GM18868 (cell line): Measurements from ENCODE around the gene ZNF329.

Source experiments
- ATAC-seq: cut with Tn5 transposase; IDR thresholded peaks from one replicate; pipeline ENCODE4 v1.9.1; 2021; ENCODE audit warnings: mild to moderate bottlenecking, moderate library complexity; ENCODE audit not compliant: unreplicated experiment

Gene ZNF329

DNA sequence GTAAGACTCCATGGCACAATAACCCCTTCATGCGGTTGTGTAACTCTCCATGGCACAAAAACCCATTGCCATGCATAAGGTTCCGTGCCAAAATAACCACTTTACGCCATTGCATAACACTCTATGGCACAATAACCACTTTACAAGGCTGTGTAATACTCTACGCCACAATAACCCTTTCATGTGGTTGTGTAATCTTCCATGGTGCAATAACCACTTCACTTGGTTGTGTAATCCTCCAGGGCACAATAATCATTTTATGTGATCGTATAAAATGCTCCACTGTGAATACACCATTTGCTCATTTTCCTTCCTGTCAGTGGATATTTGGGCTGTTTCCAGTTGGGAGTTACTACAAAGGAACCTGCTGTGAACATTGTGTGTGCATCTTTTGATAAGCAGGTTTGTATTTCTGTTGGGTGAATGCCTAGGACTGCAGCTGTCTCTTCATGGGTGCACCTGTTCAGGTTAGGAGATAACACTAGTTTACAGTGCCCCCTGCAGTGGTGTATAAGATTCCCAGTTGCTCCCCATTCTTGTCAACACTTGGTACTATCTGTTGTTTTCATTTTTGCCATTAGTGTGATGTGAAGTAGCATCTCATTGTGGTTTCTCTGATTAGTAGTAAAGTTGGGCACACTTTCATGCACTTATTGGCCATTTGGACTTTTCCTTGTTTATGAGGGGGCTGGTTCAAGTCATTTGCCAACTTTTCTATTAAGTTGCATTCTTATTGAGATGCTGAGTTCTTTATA lies 31.4 kb downstream of the ZNF329 start:
- no peak for ATAC-seq

DNA sequence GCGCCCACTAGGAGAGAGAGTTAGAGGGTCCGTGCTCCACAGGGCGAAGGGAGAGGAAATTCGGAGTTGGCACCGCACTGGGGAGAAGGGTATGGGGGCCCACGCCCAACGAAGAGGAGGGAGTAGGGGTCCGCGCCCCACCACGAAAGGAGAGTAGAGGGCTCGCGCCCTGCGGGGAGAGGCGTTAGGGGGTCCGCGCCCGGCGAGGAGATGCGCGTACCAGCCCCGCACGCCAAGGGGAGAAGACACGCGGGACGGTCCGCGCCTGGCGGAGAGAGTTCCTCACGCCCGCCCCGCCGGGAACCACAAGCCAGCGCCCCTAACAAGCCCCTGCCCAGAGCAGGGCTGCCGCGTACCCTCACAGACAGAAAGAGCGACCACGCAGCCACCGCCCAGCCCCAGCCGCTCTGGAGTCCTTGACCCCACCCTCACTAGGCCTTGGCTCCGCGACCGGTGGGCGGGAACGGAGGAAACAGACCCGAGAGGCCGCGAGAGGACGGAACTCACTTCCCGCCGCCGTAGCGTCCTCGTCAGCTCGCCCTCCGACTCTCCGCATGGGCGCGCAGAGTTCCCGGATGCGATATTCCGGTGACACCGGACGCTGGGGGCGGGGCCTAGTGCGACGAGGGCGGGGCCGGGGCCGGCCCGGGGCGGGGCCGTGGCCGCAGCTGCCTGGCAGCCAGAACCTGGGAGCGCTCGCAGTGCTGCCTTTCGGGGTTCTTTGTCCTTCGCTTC lies 32.6 kb downstream of the ZNF329 start:
- no peak for ATAC-seq

DNA sequence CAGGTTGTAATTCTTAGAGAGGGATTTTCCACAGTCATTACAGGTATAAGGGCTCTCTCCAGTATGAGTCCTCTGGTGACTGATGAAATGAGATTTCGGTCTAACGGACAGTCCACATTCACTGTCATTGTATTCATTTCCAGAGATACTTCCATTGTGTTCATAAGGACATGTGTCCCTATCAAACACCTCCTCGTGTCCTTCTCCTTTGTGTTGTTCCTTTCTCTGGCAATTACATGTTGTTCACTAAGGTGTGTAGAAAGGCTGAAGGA lies 42.1 kb downstream of the ZNF329 start:
- ATAC-seq, result no peak

DNA sequence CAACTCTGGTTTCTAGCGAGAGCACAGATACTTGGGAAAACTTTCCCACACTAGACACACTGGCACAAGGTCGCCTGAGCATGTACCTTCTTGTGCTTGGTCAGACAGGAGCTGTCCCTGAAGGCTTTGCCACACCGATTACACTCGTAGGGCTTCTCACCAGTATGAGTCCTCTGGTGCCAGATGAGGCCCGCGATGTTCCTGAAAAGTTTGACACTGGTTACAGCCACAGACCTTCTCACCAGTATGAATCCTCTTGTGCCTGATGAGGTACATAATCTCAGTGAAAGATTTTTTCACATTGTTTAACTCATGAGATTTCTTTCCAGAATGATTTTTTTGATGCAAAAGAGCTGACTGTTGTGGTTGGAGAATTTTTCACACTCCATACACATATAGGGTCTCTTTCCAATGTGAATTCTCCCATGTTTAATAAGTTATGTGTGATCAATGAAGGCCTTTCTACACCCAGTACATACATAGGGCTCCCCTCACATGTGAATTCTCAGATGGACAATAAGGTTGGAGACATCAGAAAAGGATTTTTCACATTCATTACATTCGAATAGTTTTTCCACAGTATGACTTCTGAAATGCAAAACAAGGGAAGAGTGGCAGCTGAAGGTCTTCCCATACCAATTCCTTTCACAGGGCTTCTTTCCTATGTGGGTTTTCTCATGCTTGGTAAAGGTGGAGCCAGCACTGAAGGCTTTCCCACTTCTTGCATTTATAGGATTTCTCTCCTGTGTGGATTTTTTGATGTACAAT lies 42.6 kb downstream of the ZNF329 start:
- ATAC-seq, result no peak

DNA sequence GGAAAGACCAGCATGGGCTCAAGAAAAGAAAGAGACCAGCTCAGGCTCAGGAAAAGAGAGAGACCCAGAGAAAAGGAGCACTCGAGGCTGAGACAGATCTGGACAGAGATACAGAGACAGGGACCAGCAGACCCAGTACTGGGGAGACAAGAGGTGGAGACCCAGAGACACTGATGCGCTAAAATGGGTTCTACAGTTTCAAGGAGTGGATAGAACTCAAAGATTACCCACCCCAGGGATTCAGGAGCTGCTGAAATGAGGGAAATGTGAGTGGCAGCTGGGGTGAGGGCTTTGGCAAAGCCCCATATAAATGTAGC lies 51.9 kb downstream of the ZNF329 start:
- ATAC-seq, result no peak

DNA sequence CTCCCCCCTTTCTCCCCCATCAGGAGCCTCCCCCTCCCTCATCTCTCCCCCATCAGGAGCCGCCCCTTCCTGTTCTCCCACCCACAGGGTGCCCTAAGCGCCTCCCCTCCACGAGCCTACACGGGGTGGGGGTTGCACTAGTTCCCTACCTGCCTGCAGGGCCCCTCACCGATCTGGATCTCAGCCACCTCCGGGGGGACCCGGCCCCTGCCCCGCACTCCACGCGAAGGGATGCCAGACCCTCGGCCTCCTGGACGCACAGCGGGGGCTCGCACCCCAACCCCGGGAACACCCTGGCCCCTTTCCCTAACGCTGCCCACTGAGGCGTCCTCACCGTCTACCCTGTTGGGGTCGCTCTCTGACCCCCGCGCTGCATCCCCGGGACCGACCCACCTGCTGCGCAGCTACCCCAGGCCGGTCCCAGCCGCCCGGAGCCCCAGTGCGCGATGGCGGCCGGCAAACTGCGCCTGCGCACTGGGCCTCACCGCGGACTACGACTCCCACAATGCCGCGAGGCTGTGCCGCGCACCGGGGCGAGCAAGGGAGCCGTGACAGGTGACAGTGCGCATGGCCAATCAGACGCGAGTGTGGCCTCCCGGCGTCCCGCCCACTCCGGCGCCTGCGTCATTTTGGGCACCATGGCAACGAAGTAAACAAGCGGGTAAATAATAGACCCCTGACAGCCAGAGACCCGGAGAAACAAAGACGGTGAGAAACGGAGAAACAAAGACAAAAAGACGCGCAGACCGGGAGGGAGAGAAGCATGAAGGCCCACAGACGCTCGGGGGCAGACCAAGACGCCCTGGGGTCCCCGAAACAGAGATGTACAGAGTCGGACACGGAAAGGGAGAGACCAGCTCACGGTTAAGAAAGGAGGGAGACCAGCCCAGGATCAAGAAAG lies 52.6 kb downstream of the ZNF329 start, which contains the start of gene ZSCAN18:
TSS of gene ZSCAN18 (minus strand) at position 451 of the 901 bp plus-strand sequence. CDS start 7,964 bp downstream, outside the sequence.
- peak; percentile 95 for ATAC-seq

DNA sequence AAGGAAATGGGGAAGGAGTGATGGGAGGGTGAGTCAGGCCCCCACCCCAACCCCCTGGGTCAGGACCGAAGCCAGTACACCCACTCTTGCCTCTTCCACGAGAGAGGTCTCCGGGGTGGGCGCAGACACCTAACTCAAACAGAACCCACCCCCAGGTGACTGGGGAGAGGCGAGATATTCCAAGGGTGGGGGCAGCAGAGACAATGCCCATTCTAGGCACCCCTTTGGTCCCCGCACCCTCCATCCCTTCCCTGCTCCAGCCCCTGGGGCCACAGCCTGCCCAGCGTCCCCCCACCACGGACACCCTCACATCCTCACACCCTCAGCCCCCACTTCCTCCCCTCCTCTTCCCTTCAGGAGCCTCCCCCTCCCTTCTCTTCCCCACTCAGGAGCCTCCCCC lies 53.2 kb downstream of the ZNF329 start:
- ATAC-seq, result no peak

DNA sequence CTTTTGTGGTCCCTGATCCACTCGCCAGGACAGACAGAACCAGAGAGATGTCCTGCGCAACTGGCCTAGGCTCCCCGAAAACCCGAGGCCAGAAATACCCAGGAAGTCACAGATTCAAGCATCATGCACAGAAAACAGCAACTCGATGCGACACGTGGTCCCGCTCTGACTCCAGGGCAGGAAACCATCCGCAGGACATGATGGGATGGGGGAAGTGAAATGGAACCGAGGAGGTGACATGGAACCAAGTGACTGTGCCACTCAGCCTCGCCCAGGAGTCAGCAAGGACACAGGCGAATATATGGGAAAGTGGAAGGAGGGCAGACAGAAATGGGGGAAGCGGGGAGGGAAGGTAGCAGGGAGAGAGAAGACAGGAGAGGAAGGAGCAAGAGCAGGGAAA lies 53.7 kb downstream of the ZNF329 start:
- ATAC-seq, result no peak

DNA sequence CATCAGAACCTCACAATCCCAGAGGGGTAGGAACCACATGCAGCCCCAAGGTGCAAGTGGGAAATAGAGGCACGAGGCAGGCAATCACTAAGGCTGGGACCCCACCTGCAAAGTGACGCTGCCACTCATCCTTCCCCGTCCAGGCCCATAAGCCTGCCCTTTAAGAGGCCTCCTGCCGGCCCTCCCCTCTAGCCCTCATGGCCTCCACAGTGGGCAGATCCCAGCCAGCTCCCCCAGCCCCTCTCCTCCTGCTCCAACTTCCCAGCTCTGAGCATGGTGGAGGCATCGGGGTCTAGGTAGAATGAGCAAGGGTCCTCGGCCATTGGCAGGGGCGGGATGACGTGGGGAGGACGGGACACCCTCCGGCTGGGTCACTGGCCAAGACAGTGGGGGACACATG lies 55.3 kb downstream of the ZNF329 start:
- no peak for ATAC-seq

DNA sequence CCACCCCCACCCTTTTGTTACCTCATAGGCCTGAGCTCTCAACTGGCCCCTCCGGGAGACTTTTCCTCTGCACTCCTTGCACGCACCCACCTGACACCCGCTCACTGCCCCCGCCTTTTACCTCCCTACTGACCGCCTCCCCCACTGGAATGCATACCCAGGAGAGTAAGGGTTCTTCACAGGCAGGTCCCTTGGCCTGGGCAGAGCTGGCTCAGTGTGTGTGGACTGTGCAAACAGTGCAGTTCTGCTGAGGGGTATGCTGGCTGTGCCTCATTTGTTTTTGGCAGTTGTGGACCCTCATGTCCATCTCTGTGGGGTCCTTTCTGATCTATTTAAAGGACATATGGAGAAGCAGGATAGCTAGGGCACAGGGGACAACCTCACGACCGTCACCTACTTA lies 57.5 kb downstream of the ZNF329 start:
- ATAC-seq, result no peak

DNA sequence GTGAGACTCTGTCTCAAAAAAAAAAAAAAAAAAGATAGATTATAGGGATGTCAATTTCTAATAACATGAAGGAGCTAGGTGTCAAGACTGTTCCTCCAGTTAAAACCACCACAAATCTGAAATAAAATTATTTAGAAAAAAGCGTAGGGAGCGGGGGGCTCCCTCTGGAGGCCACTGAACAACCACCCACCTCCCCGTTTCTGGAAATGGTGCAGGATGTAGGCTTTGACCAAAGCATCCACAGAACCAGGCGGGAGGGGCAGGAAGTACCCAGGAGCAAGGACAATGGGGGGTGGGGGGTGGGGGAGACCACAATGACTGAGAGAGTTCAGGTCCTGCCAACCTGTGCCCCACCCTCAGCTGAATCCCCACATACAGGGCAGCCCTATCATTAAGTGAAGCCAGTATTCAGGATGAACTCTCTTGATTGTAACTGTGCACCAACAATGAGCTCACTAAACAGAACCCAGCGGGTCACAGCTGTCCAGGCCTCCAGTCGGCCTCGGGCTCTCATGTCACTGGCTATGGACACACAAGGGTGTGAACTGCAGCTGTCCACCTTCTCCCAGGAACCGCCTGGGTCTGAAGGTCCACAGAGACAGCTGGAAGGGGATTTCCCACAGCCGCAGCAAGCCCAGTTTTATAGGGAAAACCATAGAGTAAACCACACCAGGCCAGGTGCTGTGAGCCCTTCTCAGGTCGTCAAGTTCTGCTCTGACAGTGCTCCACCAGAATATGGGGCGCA lies 59.2 kb downstream of the ZNF329 start:
- ATAC-seq, result no peak

DNA sequence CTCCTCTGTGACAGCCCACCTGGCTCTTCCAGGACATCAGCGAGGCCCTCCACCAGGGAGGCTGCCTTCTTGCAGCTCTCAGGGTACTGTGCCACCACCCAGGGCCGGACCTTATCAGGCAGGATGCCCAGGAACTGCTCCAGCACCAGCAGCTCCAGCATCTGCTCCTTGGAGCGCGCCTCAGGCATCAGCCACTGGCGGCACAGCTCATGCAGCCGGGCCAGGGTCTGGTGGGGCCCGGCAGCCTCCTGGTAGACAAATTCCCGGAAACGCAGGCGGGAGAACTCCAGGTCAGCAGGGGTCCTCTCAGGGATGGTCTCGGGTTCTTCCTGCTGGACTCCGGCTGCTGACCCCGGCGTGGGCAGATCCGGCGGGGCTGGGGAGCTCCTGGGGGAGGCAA lies 60.7 kb downstream of the ZNF329 start:
- no peak for ATAC-seq

DNA sequence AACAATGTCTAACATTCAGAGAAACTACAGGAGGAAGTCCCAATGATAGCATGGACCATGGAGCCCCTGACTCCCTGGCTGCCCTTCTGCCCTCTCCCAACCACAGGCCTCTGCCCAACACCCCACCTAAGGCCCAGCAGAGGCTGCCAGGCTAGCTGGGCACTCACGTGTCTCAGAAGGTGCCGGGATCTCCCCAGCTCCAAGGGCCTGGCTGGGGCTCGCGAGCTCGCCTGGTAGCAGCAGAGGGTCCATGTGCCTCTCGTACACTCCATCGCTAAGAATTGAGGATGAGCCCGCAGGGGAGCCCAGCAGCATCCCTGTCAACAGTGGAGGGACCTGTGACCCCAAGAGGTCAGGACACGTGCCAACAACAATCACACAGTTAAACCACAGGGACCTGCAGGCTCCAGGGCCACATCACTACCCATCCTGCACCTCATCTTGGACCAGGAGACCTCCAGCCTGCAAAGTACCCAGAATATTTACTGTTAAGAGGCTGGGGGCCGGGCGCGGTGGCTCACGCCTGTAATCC lies 62.0 kb downstream of the ZNF329 start:
- no peak for ATAC-seq

DNA sequence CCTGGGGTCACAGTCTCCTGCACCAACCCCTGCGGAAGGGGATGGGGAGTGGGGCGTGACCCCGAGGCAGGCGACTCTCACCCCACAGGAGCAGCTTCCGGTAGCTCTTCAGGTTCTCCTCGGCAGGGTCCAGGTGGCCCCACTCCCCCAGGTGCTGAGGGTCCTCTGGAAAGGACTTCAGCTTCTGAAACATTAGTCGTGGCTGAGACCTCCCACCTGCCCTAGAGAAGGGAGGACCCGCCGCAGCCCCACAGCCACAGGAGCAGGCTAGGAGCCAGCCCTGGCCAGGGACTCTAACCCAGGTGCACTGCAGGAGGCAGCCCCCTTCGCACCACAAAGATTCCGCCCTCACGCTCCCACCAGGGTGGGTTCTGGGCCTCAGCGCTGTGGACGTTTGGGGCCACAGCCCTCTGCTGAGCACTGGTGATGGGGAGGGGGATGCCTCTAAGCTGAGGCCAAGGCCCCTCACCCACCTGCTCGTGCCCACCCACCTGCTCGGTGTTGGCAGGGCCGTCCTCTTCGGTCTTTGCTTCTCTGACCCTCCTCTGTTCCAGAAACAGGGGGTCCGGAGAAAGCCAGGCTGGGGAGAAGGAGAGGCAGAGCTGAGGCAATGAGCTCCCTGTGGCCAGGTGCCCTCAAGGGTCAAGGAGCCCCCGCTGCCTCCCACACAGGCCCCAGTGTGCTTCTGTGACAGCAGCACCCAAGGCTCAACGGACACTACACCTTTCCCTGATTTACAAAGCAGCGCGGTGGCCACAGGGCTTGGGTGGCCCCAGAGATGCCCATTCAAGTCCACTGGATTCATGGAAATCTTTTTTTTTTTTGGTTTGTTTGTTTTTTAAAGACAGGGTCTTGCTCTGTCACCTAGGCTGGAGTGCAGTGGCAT lies 63.5 kb downstream of the ZNF329 start:
- no peak for ATAC-seq

DNA sequence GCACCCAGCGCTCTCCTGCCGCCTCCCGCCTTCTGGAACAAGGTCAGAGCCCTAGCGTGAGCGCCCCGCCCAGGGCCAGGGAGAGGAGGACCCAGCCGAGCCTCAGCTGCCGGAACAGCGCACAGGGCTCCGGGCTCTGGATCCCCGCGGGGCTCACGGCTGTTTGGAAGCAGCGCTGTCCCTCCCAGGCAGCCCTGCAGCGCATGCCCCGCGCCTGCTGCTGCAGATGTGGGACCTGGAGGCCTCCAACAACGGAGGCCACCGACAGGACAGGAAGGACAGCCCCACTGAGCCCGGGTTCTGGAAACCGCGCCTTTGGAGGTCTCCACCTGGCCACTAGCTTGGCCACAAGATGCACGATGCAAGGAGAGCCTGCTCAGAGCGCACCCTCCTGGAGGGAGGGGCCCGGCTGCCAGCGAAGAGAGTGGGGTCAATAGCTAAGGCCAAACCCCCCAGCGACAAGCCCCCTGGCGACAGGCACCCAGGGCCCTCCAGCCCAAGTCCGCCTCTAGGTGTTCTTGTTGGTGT lies 65.2 kb downstream of the ZNF329 start:
- ATAC-seq, result no peak

DNA sequence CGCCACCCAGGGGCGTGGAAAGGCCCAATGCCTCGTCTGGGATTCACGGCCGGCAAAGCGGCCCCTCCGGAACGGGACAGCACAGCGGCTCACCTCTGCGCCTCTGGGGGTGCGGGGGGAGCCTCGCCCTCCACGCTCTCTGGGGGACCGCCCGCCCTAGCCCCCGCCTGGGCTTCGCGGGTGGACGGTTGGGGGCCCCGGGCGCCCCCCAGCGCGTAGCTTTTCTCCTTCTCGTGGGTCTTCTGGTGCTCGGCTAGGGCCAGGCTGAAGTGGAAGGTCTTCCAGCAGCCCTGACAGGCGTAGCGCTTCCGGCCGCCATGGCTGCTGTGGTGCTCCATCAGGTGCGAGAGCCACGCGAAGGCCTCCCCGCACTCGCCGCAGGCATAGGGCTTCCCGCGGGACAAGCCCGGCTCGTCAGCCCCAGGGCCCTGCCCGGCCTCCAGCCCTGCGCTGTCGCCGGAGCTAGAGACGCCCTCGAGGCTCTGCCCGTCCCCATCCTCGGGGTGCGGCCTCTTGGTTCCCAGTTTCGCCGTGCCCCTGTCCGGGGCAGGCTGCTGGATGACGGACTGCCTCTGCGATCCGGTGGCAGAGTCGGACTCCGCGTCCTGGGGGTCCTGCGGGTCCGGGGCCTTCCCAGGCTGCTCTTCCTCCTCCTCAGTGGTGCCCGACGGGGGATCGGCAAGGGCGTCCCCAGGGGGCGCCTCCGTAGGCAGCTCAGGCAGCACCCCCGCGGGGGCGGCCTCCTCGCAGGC lies 65.8 kb downstream of the ZNF329 start:
- ATAC-seq, result no peak

DNA sequence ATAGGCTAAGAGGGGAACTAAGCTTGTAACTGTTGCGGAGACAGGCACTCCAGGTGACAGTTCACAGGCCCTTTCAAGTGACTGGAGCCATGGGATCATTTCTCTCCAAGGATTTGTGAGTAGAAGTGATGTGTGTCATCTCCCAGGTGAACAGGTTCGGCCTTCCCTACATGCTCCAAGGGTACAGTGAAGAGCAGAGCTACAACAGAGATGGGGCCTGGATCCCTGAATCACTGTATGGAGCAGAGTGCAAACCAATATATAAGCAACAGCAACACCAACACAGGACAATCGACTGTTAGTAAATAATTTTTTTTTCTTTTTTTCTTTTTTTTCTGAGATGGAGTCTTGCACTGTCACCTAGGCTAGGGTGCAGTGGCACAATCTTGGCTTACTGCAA lies 67.6 kb downstream of the ZNF329 start:
- ATAC-seq, result no peak

DNA sequence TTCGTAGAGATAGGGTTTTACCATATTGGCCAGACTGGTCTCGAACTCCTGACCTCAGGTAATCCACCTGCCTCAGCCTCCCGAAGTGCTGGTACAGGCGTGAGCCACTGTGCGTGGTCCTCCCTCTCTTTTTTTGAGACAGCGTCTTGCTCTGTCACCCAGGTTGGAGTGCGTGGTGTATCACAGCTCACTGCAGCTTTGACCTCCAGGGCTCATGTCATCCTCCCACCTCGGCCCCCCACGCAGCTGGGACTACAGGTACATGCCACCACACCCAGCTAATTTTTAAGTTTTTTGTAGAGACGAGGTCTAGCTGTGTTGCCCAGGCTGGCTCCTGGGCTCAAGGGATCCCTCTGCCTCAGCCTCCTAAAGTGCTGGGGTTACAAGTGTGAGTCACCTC lies 70.8 kb downstream of the ZNF329 start:
- no peak for ATAC-seq
